SK-N-SH treated with all-trans-retinoic acid at 6 μM for 48 hours (cell line): ENCODE results near the gene SGF29.
"Not testable (repeated sequence)": the region's sequence is repeated elsewhere in the genome, so short reads cannot be mapped to it uniquely, and the experiment has no call there.

ENCODE experiments used
- ATAC-seq: fragments of 200-7000 bp; cut with Tn5 transposase; 3 replicates; pipeline ENCODE4 v1.9.1; 2020; ENCODE audit warnings: mild to moderate bottlenecking, moderate library complexity
- ARNTL ChIP-seq: fragments of 450-650 bp; formaldehyde crosslinking; IDR thresholded peaks from 2 replicates; pipeline ENCODE4 v1.5.0; 2020; ENCODE audit warnings: low read depth, mild to moderate bottlenecking, moderate library complexity, borderline replicate concordance
- BACH2 ChIP-seq: fragments of 250-450 bp; sonication (Bioruptor Pico); IDR thresholded peaks from 2 replicates; pipeline ENCODE4 v1.9.0; 2021; ENCODE audit warnings: mild to moderate bottlenecking, borderline replicate concordance
- CSDC2 ChIP-seq: fragments of 250-450 bp; sonication (Bioruptor Pico); IDR thresholded peaks from 2 replicates; pipeline ENCODE4 v1.5.0; 2020; ENCODE audit warnings: mild to moderate bottlenecking, moderate library complexity
- ESRRG ChIP-seq: fragments of 250-450 bp; sonication (Bioruptor Pico); IDR thresholded peaks from 2 replicates; pipeline ENCODE4 v1.6.1; 2021; ENCODE audit warnings: mild to moderate bottlenecking
- GLIS3 ChIP-seq: fragments of 250-450 bp; sonication (Bioruptor Pico); IDR thresholded peaks from 2 replicates; pipeline ENCODE4 v1.5.0; 2020; ENCODE audit warnings: mild to moderate bottlenecking, moderate library complexity
- ISL1 ChIP-seq: fragments of 250-450 bp; sonication (Bioruptor Pico); IDR thresholded peaks from 2 replicates; pipeline ENCODE4 v2.1.2; 2022; ENCODE audit warnings: mild to moderate bottlenecking, moderate library complexity
- RARB ChIP-seq: fragments of 250-450 bp; sonication (Bioruptor Pico); IDR thresholded peaks from 2 replicates; pipeline ENCODE4 v1.8.0; 2021; ENCODE audit warnings: mild to moderate bottlenecking, moderate library complexity
- SNAI2 ChIP-seq: fragments of 250-450 bp; sonication (Bioruptor Pico); IDR thresholded peaks from 2 replicates; pipeline ENCODE4 v1.5.0; 2020; ENCODE audit warnings: mild to moderate bottlenecking, moderate library complexity
- TCF4 ChIP-seq: fragments of 250-450 bp; sonication (Bioruptor Pico); IDR thresholded peaks from 2 replicates; pipeline ENCODE4 v1.8.0; 2021; ENCODE audit warnings: mild to moderate bottlenecking, moderate library complexity, borderline replicate concordance
- TOX ChIP-seq: fragments of 250-450 bp; sonication (Bioruptor Pico); IDR thresholded peaks from 2 replicates; pipeline ENCODE4 v1.8.0; 2021; ENCODE audit warnings: mild to moderate bottlenecking, moderate library complexity, borderline replicate concordance
- ZC3H10 ChIP-seq: fragments of 250-450 bp; sonication (Bioruptor Pico); IDR thresholded peaks from 2 replicates; pipeline ENCODE4 v1.5.1; 2021; ENCODE audit warnings: mild to moderate bottlenecking, moderate library complexity
- ZFP3 ChIP-seq: fragments of 250-450 bp; sonication (Bioruptor Pico); IDR thresholded peaks from 2 replicates; pipeline ENCODE4 v1.5.0; 2020; ENCODE audit warnings: mild to moderate bottlenecking, moderate library complexity
- ZFP30 ChIP-seq: fragments of 450-650 bp; formaldehyde crosslinking; IDR thresholded peaks from 2 replicates; pipeline ENCODE4 v1.5.0; 2022; ENCODE audit warnings: mild to moderate bottlenecking, moderate library complexity
- ZNF565 ChIP-seq: fragments of 450-650 bp; formaldehyde crosslinking; conservative IDR thresholded peaks from 2 replicates; pipeline ENCODE4 v1.5.0; 2020; ENCODE audit warnings: low read depth, mild to moderate bottlenecking, moderate library complexity
- ZNF70 ChIP-seq: fragments of 450-650 bp; formaldehyde crosslinking; IDR thresholded peaks from 2 replicates; pipeline ENCODE4 v1.5.0; 2020; ENCODE audit warnings: mild to moderate bottlenecking, moderate library complexity
- ZNF8 ChIP-seq: fragments of 450-650 bp; formaldehyde crosslinking; IDR thresholded peaks from 2 replicates; pipeline ENCODE4 v1.5.0; 2020; ENCODE audit warnings: mild to moderate bottlenecking, moderate library complexity
- TF ChIP-seq, protein P1 (sequence below): fragments of 250-450 bp; sonication (Bioruptor Pico); IDR thresholded peaks from 2 replicates; pipeline ENCODE4 v1.8.0; 2020; ENCODE audit warnings: mild to moderate bottlenecking, moderate library complexity, borderline replicate concordance
- TF ChIP-seq, protein P2 (sequence below): fragments of 250-450 bp; sonication (Bioruptor Pico); IDR thresholded peaks from 2 replicates; pipeline ENCODE4 v1.8.0; 2021; ENCODE audit warnings: low read depth, mild to moderate bottlenecking, moderate library complexity, borderline replicate concordance
- TF ChIP-seq, protein P3 (sequence below): fragments of 250-450 bp; sonication (Bioruptor Pico); IDR thresholded peaks from 2 replicates; pipeline ENCODE4 v1.5.1; 2020; ENCODE audit warnings: low read depth, mild to moderate bottlenecking, moderate library complexity
- TF ChIP-seq, protein P4 (sequence below): fragments of 250-450 bp; sonication (Bioruptor Pico); IDR thresholded peaks from 2 replicates; pipeline ENCODE4 v1.5.0; 2020; ENCODE audit warnings: mild to moderate bottlenecking, moderate library complexity

SGF29 gene

DNA sequence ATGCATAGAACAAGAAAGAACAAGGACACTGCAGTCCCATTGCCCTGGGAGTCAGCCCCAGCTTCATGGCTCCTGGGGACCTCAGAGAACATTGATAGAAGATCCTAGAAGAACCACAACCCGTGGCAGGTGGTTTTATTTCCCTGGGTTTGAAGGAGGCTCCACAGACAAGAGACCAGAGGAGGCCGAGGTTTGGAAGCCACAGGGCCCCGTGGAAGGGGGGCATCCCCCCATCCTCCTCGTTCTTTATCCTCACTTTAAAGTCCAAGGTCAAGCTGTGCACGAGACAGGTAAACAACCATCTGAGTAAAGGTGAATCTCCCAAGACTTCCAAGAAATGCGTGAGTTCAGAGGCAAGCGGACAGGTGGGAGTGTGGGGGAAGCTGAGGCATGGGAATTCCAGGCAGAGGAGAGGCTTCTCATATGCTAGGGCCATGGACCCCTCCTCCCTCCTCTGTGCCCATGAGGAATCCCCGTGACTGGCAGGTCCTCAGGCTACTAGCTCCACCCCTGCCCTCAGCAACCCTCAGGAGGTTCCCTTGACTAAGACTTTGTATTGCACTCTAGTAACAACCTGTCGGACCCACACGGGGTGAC, 57.0 kb downstream of the SGF29 start:
- ATAC-seq, result no peak

DNA sequence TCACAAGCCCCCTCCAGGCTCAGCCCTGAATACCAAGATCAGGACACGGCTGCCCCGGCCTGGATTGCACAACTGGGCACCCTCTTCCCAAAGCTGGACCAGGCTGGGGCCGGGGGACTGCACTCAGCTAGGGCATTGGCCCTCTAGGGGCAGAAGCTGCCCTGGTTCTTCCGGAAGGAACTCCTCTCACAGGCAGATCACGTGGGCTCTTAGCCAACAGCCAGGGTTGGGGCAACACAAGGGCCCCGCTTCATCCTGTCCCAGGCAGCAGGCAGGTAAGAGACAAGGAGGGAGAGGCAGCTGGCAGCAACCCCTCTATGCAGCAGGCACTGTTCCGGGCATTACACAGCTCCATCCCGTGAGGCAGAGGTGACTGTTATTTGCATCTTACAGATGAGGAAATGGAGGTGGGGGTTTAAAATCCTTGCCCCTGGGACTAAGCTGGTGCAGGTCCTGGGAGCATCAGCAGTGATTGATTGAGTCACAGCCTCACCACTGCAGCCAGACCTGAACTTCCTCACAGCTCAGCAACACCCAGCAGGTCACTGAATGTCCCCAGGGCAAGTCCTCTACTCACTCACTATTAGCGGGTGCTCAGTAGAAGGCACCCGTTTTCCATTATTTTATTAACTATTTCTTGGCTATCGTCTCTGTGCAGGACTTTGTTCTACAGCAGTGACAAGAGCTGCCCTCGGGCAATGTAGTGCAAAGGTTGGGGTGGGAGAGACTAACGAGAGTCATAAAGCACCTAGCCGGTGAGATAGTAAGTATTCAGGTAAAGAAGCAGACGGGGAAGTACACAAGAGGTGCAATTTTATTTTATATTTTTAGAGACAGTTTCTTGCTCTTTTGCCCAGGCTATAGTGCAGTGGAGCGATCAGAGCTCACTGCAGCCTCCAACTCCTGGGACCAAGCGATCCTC, 58.9 kb downstream of the SGF29 start:
- ATAC-seq, result peak; percentile 44; the same call in 2 of the 3 replicates

More for the DNA sequence above, 57.0 kb downstream of the SGF29 start:
- TF ChIP-seq ZNF565 (CRISPR knock-in tag) (no peak), BACH2 (no peak), ARNTL (no peak), ZFP30 (CRISPR knock-in tag) (no peak), GLIS3 (CRISPR knock-in tag) (no peak), ISL1 (CRISPR knock-in tag) (no peak), ZFP3 (CRISPR knock-in tag) (no peak), CSDC2 (no peak), ZNF8 (CRISPR knock-in tag) (no peak), RARB (CRISPR knock-in tag) (no peak), ZC3H10 (CRISPR knock-in tag) (no peak), ESRRG (CRISPR knock-in tag) (no peak)
- TF ChIP-seq, protein P1, sequence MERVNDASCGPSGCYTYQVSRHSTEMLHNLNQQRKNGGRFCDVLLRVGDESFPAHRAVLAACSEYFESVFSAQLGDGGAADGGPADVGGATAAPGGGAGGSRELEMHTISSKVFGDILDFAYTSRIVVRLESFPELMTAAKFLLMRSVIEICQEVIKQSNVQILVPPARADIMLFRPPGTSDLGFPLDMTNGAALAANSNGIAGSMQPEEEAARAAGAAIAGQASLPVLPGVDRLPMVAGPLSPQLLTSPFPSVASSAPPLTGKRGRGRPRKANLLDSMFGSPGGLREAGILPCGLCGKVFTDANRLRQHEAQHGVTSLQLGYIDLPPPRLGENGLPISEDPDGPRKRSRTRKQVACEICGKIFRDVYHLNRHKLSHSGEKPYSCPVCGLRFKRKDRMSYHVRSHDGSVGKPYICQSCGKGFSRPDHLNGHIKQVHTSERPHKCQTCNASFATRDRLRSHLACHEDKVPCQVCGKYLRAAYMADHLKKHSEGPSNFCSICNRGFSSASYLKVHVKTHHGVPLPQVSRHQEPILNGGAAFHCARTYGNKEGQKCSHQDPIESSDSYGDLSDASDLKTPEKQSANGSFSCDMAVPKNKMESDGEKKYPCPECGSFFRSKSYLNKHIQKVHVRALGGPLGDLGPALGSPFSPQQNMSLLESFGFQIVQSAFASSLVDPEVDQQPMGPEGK, result no peak
- TF ChIP-seq, protein P2, sequence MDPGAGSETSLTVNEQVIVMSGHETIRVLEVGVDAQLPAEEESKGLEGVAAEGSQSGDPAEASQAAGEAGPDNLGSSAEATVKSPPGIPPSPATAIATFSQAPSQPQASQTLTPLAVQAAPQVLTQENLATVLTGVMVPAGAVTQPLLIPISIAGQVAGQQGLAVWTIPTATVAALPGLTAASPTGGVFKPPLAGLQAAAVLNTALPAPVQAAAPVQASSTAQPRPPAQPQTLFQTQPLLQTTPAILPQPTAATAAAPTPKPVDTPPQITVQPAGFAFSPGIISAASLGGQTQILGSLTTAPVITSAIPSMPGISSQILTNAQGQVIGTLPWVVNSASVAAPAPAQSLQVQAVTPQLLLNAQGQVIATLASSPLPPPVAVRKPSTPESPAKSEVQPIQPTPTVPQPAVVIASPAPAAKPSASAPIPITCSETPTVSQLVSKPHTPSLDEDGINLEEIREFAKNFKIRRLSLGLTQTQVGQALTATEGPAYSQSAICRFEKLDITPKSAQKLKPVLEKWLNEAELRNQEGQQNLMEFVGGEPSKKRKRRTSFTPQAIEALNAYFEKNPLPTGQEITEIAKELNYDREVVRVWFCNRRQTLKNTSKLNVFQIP (CRISPR knock-in tag), result no peak
- TF ChIP-seq, protein P3, sequence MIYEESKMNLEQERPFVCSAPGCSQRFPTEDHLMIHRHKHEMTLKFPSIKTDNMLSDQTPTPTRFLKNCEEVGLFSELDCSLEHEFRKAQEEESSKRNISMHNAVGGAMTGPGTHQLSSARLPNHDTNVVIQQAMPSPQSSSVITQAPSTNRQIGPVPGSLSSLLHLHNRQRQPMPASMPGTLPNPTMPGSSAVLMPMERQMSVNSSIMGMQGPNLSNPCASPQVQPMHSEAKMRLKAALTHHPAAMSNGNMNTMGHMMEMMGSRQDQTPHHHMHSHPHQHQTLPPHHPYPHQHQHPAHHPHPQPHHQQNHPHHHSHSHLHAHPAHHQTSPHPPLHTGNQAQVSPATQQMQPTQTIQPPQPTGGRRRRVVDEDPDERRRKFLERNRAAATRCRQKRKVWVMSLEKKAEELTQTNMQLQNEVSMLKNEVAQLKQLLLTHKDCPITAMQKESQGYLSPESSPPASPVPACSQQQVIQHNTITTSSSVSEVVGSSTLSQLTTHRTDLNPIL (CRISPR knock-in tag), result no peak

DNA sequence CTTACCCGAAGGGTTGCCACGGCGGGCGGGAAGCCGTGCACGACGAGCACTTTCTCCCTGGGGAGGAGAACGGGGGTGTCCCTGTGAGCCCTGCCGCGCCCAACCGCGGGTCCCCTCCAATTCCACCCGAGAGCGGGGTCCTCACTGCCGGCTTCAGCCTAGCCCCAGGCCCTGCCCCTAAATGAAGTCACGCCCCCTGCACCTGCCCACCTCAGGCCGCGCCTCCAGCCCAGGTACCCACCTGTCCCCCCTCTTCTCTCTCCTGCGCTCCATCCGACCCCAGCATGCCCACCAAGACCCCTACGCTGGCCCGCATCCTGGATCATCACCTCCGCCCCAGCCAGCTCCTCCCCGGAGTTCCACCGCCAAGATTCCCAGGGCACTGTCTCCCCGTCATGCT, 60.2 kb downstream of the SGF29 start:
- not testable (repeated sequence) for ATAC-seq

DNA sequence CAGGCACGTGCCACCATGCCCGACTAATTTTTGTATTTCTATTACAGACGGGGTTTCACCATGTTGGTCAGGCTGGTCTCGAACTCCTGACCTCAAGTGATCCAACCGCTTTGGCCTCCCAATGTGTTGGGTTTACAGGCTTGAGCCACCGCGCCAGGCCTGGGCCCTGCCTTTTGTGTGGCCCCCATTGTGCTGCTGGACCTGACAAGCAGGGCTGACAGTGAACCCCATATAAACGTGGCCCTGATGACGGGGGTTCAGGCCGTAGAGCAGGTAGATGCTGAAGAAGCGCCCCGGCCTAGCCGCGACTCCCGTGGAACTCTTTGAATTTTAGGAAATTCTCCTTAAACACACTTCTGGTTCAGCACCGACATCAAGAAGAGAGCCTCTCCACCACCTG, 60.8 kb downstream of the SGF29 start:
- ATAC-seq, result not testable (repeated sequence)

DNA sequence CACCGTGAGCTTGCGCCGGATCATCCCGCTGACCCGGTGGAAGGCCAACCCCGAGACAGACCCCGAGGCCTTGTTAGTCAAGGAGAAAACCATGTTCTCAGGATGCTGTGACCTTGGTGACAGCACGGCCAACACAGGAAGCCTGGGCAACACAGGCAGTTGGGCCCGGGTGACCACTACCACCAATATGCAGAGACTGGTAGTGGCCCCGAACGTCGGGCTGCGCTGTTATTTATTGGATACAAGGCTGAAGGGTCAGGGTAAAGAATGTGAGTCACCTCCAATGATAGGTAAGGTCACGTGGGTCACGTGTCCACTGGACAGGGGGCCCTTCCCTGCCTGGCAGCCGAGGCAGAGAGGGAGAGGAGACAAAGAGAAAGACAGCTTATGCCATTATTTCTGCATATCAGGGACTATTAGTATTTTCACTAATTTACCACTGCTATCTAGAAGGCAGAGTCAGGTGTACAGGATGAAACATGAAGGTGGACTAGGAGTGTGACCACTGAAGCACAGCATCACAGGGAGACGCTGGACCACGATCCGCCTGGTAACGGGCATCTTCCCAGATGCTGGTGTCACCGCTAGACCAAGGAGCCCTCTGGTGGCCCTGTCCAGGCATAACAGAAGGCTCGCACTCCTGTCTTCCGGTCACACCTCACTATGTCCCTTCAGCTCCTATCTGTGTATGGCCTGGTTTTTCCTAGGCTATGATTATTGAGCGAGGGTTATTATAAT, 61.9 kb downstream of the SGF29 start:
- peak; percentile 67 for ATAC-seq

DNA sequence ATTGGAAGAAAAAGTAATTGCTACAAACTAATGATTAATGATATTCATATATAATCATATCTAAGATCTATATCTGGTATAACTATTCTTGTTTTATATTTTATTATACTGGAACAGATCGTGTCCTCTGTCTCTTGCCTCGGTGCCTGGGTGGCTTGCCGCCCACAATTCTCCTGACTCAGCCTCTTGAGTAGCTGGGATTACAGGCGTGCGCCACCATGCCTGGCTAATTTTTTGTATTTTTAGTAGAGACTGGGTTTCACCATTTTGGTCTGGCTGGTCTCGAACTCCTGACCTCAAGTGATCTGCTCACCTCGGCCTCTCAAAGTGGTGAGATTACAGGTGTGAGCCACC, 62.5 kb downstream of the SGF29 start:
- ATAC-seq, result not testable (repeated sequence)

DNA sequence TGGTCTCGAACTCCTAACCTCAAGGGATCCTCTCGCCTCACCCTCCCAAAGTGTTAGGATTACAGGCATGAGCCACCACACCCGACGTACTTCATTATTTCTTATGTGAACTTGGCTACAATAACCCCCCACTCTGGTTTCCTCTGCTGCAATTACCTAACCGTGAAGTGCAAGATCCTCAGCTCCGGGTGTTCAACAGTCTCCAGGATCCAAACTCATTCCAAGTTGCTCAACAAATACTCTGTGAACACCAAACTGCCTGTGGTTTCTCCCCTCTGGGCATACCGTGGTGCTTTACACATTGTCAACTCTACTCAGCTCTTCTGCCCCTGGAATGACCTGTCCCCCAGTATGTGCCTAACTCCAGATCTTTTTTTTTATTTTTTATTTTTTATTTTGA, 62.9 kb downstream of the SGF29 start:
- ATAC-seq, result no peak
- no peak for TF ChIP-seq SNAI2 (CRISPR knock-in tag)
- no peak for TF ChIP-seq ZFP3 (CRISPR knock-in tag)
- TF ChIP-seq ARNTL, result no peak
- no peak for TF ChIP-seq ZNF70
- TF ChIP-seq CSDC2, result no peak
- TF ChIP-seq GLIS3 (CRISPR knock-in tag), result no peak
- no peak for TF ChIP-seq ESRRG (CRISPR knock-in tag)
- TF ChIP-seq TOX, result no peak
- no peak for TF ChIP-seq ZFP30 (CRISPR knock-in tag)
- no peak for TF ChIP-seq RARB (CRISPR knock-in tag)
- TF ChIP-seq, protein P4, sequence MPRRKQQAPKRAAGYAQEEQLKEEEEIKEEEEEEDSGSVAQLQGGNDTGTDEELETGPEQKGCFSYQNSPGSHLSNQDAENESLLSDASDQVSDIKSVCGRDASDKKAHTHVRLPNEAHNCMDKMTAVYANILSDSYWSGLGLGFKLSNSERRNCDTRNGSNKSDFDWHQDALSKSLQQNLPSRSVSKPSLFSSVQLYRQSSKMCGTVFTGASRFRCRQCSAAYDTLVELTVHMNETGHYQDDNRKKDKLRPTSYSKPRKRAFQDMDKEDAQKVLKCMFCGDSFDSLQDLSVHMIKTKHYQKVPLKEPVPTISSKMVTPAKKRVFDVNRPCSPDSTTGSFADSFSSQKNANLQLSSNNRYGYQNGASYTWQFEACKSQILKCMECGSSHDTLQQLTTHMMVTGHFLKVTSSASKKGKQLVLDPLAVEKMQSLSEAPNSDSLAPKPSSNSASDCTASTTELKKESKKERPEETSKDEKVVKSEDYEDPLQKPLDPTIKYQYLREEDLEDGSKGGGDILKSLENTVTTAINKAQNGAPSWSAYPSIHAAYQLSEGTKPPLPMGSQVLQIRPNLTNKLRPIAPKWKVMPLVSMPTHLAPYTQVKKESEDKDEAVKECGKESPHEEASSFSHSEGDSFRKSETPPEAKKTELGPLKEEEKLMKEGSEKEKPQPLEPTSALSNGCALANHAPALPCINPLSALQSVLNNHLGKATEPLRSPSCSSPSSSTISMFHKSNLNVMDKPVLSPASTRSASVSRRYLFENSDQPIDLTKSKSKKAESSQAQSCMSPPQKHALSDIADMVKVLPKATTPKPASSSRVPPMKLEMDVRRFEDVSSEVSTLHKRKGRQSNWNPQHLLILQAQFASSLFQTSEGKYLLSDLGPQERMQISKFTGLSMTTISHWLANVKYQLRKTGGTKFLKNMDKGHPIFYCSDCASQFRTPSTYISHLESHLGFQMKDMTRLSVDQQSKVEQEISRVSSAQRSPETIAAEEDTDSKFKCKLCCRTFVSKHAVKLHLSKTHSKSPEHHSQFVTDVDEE (CRISPR knock-in tag), result no peak
- TF ChIP-seq TCF4 (CRISPR knock-in tag), result no peak
- TF ChIP-seq, protein P3 (CRISPR knock-in tag), result no peak
